ENCODE results near the gene SNORC. TPM values are rescaled to one million over a fixed set of nuclear protein-coding genes. Genes with fewer than 3 reads are reported as not detected.

The SNORC gene
- total and polyA plus RNA-seq, 9 of the 15 experiments (the other 6 are each of a cell fraction or from before 2014, with no cell fraction given), result 0.14 to 2.5 (median 0.72) TPM; not detected in 2

GRCh38 chr2:232876978-232877441 is 6.9 kb downstream of the SNORC start (continued):
- no peak for TF ChIP-seq ELK3 (CRISPR knock-in tag; IDR thresholded peaks at IDR 0.05)
- TF ChIP-seq TFAM (CRISPR knock-in tag; conservative IDR thresholded peaks at IDR 0.05), result no peak
- no peak for TF ChIP-seq KAT7 (CRISPR knock-in tag; IDR thresholded peaks at IDR 0.05; ENCODE audit: borderline replicate concordance)
- no peak for TF ChIP-seq ZNF507 (tag; conservative IDR thresholded peaks at IDR 0.05)

- Histone ChIP-seq H3K9ac (ENCODE audit: insufficient read depth in 1 of 2, low read depth in 2 of 2, low read length in 2 of 2) (no peak overlapping the region), H3K4me3 (no peak overlapping the region), H4K20me1 (replicated peaks; ENCODE audit: control insufficient read depth, insufficient read depth, low read length) (no peaks in the 10 kb centered on the region), H3K36me3 (ENCODE audit: control insufficient read depth, insufficient read depth, low read length) (no peaks in the 10 kb centered on the region), H3K9me1 (ENCODE audit: control insufficient read depth, insufficient read depth, low read length) (no peaks in the 10 kb centered on the region), H3K27ac (ENCODE audit: extremely low read depth, low read depth, low read length) (no peak overlapping the region), H3K79me2 (ENCODE audit: control insufficient read depth, insufficient read depth, low read length) (no peaks in the 10 kb centered on the region), H3K9me3 (replicated peaks; ENCODE audit: control insufficient read depth, insufficient read depth, low read depth, low read length) (no peaks in the 10 kb centered on the region), H3K27me3 (ENCODE audit: control insufficient read depth in 2 of 2, insufficient read depth in 2 of 2, low read length in 2 of 2) (peaks cover 2 to 13% of the 10 kb centered on the region in 2 experiments; a peak in 3 of 5 replicates), H2AFZ (ENCODE audit: low read depth, low read length) (no peak overlapping the region), H3K4me1 (replicated peaks in 1 of 2; ENCODE audit: control insufficient read depth in 2 of 2, insufficient read depth in 2 of 2, low read length in 2 of 2) (peaks cover 2 to 16% of the 10 kb centered on the region in 2 experiments; a peak in 3 of 5 replicates), H3K4me2 (ENCODE audit: insufficient read depth, low read length) (no peak overlapping the region)
- intact Hi-C loops (cut with micrococcal nuclease), result no loop called here
- no peak for ATAC-seq
- in situ Hi-C loops (cut with MboI), result no loop called here
- no TSS peak for BruUV-seq (replicated peaks)
- ChIA-PET POLR2A (no interaction called here), CTCF (ENCODE audit: low intra/inter-chr PET ratio) (no interaction called here)
- WGBS (ENCODE audit: insufficient coverage, low coverage, missing lambda C conversion rate), result 39% methylated on average over 6 of the region's 13 CpGs
- no peak for DNase-seq (ENCODE audit: extremely low read depth in 1 of 4, low spot score in 3 of 4)
- no peak for FAIRE-seq
- TF ChIP-seq ZFP1 (CRISPR knock-in tag; IDR thresholded peaks at IDR 0.05) (no peak), C11orf30 (IDR thresholded peaks at IDR 0.05; ENCODE audit: low read depth) (no peak), CBFA2T2 (conservative IDR thresholded peaks at IDR 0.05) (no peak), ZNF212 (CRISPR knock-in tag; IDR thresholded peaks at IDR 0.05) (no peak), FOS (IDR thresholded peaks at IDR 0.05; ENCODE audit: extremely low read depth, insufficient read length) (no peak), ARID3B (CRISPR knock-in tag; IDR thresholded peaks at IDR 0.05; ENCODE audit: borderline replicate concordance) (no peak), MCM2 (IDR thresholded peaks at IDR 0.05; ENCODE audit: low read depth) (no peak), JUN (IDR thresholded peaks at IDR 0.05; ENCODE audit: borderline replicate concordance, low read depth, low read length) (no peak), JUN (CRISPR knock-in tag; IDR thresholded peaks at IDR 0.05; ENCODE audit: borderline replicate concordance) (no peak), CBX8 (IDR thresholded peaks at IDR 0.05; ENCODE audit: borderline replicate concordance, extremely low read depth, low read depth, low read length, poor library complexity, severe bottlenecking) (no peak), THRA (IDR thresholded peaks at IDR 0.05) (no peak), ZNF75A (CRISPR knock-in tag; IDR thresholded peaks at IDR 0.05) (no peak)
These were observed 8.0 kb downstream of the SNORC start for GRCh38 chr2:232877940-232878511.
